ENCODE measurements around the gene KLK10.

DNA sequence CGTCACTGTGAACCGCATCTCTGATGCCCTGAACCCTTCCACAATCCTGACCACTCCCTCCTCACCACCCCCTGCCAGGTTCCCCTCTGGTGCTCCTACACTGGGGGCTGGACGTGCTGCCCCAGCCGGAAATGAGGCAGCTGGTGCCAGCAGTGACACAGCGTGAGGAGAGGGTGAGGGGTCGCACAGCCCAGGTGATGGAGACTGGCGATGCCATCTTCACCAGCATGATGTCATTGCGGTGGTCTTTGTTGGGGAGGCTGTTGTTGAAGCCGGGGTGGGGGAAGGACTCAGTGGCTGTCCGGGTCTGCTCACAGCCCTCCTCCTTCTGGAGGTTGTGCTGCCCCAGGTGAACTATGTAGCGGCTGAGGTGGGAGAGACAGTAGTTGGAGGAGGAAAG lies 4.4 kb upstream of the KLK10 start:
- TF ChIP-seq POLR2A (IDR thresholded peaks at IDR 0.05): no peak
- no peak for TF ChIP-seq CTCF (IDR thresholded peaks at IDR 0.05)
